ENCODE measurements around the gene HEY2. TPM values are rescaled to one million over a fixed set of nuclear protein-coding genes. Genes with fewer than 3 reads are reported as not detected.

Gene HEY2
- total RNA-seq, 4 donors from 2014 or later = 0.85 to 4.3 (median 1.8) TPM

GRCh38 chr6:125750692-125751333 is 1.4 kb downstream of the HEY2 start:
- TF ChIP-seq CTCF (IDR thresholded peaks at IDR 0.05; ENCODE audit: low read depth) = no peak

GRCh38 chr6:125751334-125751916 is 2.0 kb downstream of the HEY2 start:
- no peak for TF ChIP-seq CTCF (IDR thresholded peaks at IDR 0.05; ENCODE audit: low read depth)

GRCh38 chr6:125752773-125753172 is 3.3 kb downstream of the HEY2 start:
- no peak for TF ChIP-seq CTCF (IDR thresholded peaks at IDR 0.05; ENCODE audit: low read depth)

GRCh38 chr6:125753218-125753936 is 3.9 kb downstream of the HEY2 start:
- TF ChIP-seq CTCF (IDR thresholded peaks at IDR 0.05; ENCODE audit: low read depth) = no peak

- TF ChIP-seq CTCF (IDR thresholded peaks at IDR 0.05; ENCODE audit: low read depth) = no peak
Measured at GRCh38 chr6:125753937-125754259, 4.5 kb downstream of the HEY2 start.

- no peak for TF ChIP-seq CTCF (IDR thresholded peaks at IDR 0.05; ENCODE audit: low read depth)
Measured at GRCh38 chr6:125754566-125754965, 5.1 kb downstream of the HEY2 start.

- no peak for TF ChIP-seq CTCF (IDR thresholded peaks at IDR 0.05; ENCODE audit: low read depth)
Measured at GRCh38 chr6:125759184-125759902, 9.9 kb downstream of the HEY2 start.

Measured in subcutaneous adipose tissue (tissue), 4 donors.